BE2C (cell line): ENCODE data around the gene DNAH8.

Experiments
- DNase-seq: peaks from one replicate; pipeline ENCODE4 v3.0.0-alpha.2; 2020
- H3K27me3 ChIP-seq: fragments of 250-450 bp; sonication (Bioruptor Pico); 2 replicates; pipeline ENCODE4 v1.5.1; 2020; ENCODE audit warnings: mild to moderate bottlenecking
- H3K36me3 ChIP-seq: fragments of 250-450 bp; sonication (Bioruptor Pico); 2 replicates; pipeline ENCODE4 v1.5.1; 2020; ENCODE audit warnings: mild to moderate bottlenecking
- H3K4me1 ChIP-seq: fragments of 250-450 bp; sonication (Bioruptor Pico); 2 replicates; pipeline ENCODE4 v1.5.1; 2020
- H3K4me3 ChIP-seq: 2 replicates; pipeline ENCODE4 v1.5.1; 2011; ENCODE audit warnings: low read depth, low read length
- H3K9me3 ChIP-seq: fragments of 250-450 bp; sonication (Bioruptor Pico); 2 replicates; pipeline ENCODE4 v1.5.1; 2020
- TF ChIP-seq, protein P1 (sequence below): IDR thresholded peaks from 2 replicates; pipeline ENCODE4 v1.5.1; 2012; ENCODE audit warnings: mild to moderate bottlenecking, low read depth, low read length

Gene DNAH8

DNA sequence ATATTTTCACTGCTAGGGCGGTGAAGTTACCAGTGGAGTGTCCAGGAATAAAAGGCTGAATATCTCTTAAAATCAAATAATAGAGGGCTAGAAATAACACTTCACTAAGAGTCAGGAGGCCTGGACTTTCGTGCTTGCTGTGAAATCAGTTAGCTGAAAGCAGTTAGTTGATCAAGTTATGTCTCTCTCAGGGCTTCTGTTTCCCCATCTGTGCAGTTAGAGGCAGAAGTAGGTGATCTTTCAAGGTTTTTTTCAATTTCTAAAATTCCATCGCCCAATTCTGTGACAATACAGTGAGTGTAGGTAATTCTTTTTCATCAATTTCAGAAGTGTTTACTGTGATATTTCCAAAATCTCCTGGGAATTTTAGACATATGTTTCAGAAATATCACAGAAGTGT lies 260.9 kb downstream of the DNAH8 start:
- Histone ChIP-seq H3K36me3 (no peaks in the 10 kb centered on the region), H3K4me3 (no peak overlapping the region), H3K27me3 (peaks cover 37% of the 10 kb centered on the region), H3K4me1 (no peaks in the 10 kb centered on the region), H3K9me3 (no peaks in the 10 kb centered on the region)
- no peak for DNase-seq
- TF ChIP-seq, protein P1, sequence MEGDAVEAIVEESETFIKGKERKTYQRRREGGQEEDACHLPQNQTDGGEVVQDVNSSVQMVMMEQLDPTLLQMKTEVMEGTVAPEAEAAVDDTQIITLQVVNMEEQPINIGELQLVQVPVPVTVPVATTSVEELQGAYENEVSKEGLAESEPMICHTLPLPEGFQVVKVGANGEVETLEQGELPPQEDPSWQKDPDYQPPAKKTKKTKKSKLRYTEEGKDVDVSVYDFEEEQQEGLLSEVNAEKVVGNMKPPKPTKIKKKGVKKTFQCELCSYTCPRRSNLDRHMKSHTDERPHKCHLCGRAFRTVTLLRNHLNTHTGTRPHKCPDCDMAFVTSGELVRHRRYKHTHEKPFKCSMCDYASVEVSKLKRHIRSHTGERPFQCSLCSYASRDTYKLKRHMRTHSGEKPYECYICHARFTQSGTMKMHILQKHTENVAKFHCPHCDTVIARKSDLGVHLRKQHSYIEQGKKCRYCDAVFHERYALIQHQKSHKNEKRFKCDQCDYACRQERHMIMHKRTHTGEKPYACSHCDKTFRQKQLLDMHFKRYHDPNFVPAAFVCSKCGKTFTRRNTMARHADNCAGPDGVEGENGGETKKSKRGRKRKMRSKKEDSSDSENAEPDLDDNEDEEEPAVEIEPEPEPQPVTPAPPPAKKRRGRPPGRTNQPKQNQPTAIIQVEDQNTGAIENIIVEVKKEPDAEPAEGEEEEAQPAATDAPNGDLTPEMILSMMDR, result no peak

DNA sequence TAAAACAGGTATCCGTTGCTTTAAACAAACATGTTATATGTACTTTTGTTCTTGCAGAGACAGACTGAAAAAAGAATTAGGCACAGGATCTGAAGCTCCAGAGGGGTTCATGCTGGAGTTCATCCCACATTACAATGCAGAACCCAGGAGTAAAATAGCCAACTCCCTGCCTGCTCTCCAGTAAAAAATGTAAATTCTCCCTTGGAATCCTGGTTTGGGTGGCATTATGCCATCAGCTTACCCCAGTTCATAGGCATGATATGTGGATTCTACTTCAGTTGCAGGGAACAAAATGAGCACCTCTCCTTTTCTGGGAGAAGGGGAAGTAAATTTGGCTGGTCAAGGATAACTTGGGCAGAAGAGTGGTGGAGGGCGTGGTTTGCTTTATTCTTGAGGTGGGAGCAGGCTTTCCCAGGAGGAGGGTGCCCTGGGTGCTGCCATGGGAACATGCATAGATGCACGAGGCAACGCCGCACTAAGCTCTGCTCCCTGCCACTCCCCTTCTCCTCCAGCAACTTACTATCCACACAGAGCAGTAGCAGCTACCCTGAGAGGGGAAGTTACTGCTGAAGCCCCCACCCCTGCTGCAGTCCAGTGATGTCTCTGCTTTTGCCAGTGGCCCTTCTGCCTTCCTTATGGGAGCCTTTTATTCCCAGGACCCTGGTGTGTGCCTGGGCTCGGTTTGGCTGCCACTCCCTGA lies 261.8 kb downstream of the DNAH8 start:
- TF ChIP-seq, protein P1, result no peak
- Histone ChIP-seq H3K4me1 (no peaks in the 10 kb centered on the region), H3K27me3 (peaks cover 39% of the 10 kb centered on the region), H3K9me3 (no peaks in the 10 kb centered on the region), H3K36me3 (no peaks in the 10 kb centered on the region), H3K4me3 (no peak overlapping the region)
- DNase-seq, result no peak

DNA sequence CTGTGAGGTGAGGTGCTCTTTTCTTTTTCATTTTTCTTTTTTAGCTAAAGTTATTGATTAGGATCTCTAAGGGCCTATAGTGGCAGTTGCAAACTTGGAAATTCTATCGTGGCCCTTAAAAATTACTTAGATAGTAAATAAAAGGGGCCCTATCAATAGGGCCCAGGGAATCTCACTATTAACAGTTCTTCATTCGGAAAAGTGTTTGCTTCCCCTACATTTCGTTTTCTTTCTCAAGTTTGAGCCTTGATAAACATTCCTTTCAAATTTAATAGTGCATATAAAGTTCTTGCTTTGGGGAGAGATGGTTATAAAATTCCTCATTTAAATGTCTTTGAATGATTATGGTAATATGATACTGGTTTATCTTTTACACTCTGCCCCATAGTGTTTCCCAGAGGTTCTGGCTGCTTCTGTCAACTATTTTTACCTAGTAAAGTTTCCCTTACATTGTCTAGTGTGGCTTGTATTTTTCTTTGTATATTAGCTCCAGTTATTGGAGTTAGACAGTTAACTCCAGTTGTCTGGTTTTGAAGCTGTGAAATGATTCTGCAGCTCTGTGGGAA lies 263.1 kb downstream of the DNAH8 start:
- Histone ChIP-seq H3K9me3 (no peaks in the 10 kb centered on the region), H3K4me3 (no peak overlapping the region), H3K4me1 (no peaks in the 10 kb centered on the region), H3K27me3 (peaks cover 51% of the 10 kb centered on the region), H3K36me3 (no peaks in the 10 kb centered on the region)
- no peak for DNase-seq
- TF ChIP-seq, protein P1, result no peak

DNA sequence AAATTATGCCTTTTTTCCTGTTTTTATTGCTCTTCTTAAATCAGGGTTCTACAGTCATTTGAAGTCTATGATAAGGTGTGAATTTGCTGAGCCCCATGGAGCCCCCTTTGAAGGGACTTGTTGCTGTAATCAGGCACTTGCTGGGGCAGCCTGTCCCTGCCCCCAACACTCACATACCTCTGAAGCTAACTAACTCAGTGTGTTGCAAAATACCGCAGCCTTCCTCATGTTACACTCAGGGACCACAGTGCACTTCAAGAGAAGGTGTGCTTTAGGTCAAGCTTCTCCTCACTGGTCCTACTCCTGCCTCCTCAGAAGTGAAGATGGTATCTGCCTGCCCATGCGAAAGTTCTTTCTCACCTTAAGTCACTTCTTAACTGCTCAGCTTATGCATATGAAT lies 267.4 kb downstream of the DNAH8 start:
- no peaks in the 10 kb centered on the region for H3K4me1 ChIP-seq
- DNase-seq, result no peak
- H3K4me3 ChIP-seq, result no peak overlapping the region
- peaks cover 66% of the 10 kb centered on the region for H3K27me3 ChIP-seq
- TF ChIP-seq, protein P1, result no peak
- H3K9me3 ChIP-seq, result no peaks in the 10 kb centered on the region
- H3K36me3 ChIP-seq, result no peaks in the 10 kb centered on the region

DNA sequence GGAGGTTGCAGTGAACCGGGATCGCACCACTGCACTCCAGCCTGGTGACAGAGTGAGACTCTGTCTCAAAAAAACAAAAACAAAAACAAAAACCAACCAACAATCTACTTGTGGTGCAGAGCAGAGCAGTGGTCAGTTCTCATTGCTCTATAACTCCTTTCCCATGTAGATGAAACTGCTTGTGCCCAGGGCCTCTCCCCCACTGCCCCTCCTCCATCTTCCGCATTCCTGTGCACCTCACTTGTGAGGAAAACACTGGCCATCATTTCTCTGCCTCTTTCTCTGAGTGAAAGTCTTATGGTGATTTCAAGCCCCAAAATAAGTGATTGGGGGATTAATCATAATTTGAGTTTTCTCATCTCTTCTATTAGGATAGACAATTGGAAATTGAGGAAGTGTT lies 269.6 kb downstream of the DNAH8 start:
- TF ChIP-seq, protein P1, result no peak
- Histone ChIP-seq H3K9me3 (no peaks in the 10 kb centered on the region), H3K4me3 (no peak overlapping the region), H3K27me3 (peaks cover 60% of the 10 kb centered on the region), H3K36me3 (no peaks in the 10 kb centered on the region), H3K4me1 (no peaks in the 10 kb centered on the region)
- DNase-seq, result no peak

DNA sequence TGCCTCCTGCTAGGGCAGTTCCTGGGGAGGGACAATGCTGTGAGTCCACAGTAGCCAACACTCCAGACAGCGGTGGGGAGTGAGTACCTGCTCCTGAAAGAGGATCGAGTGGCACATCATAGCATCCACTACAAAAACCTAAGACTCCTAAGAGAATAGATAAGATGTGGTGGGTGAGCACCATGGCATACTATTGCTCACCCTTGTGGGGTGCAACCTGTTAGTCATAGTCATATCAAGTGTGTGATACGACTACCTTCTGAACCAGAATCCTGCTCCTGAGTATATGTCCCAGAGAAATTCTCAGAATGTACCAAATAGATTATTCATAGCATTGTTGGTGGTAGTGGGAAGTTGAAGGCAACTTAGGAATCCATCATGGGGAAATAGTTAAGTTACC lies 270.7 kb downstream of the DNAH8 start:
- Histone ChIP-seq H3K36me3 (no peaks in the 10 kb centered on the region), H3K4me3 (no peak overlapping the region), H3K4me1 (no peaks in the 10 kb centered on the region), H3K27me3 (peaks cover 61% of the 10 kb centered on the region), H3K9me3 (no peaks in the 10 kb centered on the region)
- TF ChIP-seq, protein P1, result no peak
- no peak for DNase-seq
